NB4 (cell line): ENCODE results near the gene NBEA.
"Not testable (repeated sequence)": the region's sequence is repeated elsewhere in the genome, so short reads cannot be mapped to it uniquely, and the experiment has no call there.

Source experiments
- DNase-seq: peaks from one replicate; pipeline ENCODE4 v3.0.0; 2010; ENCODE audit warnings: low read depth
- H3K4me3 ChIP-seq: one replicate; pipeline ENCODE4 v1.5.1; 2011; ENCODE audit warnings: mild to moderate bottlenecking, low read depth, low read length, moderate library complexity
- MYC ChIP-seq: IDR thresholded peaks from 2 replicates; pipeline ENCODE4 v1.6.1; 2011; ENCODE audit warnings: low read depth, low read length
- POLR2A ChIP-seq: IDR thresholded peaks from 2 replicates; pipeline ENCODE4 v1.6.1; 2011; ENCODE audit warnings: mild to moderate bottlenecking; ENCODE audit not compliant: insufficient read length; ENCODE audit errors: extremely low read depth
- TF ChIP-seq, protein P1 (sequence below): IDR thresholded peaks from one replicate; pipeline ENCODE4 v1.5.1; 2012; ENCODE audit warnings: low read depth, low read length
- TF ChIP-seq, protein P2 (sequence below): IDR thresholded peaks from 2 replicates; pipeline ENCODE4 v1.6.1; 2011; ENCODE audit warnings: low read depth, low read length

Gene NBEA

DNA sequence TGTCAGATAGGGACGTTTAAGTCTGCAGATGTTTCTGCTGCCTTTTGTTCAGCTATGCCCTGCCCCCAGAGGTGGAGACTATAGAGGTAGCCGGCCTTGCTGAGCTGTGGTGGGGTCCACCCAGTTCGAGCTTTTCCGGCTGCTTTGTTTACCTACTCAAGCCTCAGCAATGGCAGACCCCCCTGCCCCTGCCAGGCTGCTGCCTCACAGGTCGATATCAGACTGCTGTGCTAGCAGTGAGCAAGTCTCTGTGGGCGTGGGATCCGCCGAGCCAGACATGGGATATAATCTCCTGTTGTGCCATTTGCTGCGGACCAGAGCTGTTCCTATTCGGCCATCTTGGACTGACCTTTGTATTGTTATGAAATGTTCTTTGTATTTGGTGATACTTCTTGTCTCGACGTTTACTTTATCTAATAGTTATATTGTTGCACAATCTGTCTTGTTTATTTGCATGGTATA lies 46.3 kb downstream of the NBEA start:
- H3K4me3 ChIP-seq = no peak overlapping the region
- no peak for DNase-seq
- TF ChIP-seq, protein P1, sequence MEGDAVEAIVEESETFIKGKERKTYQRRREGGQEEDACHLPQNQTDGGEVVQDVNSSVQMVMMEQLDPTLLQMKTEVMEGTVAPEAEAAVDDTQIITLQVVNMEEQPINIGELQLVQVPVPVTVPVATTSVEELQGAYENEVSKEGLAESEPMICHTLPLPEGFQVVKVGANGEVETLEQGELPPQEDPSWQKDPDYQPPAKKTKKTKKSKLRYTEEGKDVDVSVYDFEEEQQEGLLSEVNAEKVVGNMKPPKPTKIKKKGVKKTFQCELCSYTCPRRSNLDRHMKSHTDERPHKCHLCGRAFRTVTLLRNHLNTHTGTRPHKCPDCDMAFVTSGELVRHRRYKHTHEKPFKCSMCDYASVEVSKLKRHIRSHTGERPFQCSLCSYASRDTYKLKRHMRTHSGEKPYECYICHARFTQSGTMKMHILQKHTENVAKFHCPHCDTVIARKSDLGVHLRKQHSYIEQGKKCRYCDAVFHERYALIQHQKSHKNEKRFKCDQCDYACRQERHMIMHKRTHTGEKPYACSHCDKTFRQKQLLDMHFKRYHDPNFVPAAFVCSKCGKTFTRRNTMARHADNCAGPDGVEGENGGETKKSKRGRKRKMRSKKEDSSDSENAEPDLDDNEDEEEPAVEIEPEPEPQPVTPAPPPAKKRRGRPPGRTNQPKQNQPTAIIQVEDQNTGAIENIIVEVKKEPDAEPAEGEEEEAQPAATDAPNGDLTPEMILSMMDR = no peak
- no peak for TF ChIP-seq MYC
- TF ChIP-seq, protein P2, sequence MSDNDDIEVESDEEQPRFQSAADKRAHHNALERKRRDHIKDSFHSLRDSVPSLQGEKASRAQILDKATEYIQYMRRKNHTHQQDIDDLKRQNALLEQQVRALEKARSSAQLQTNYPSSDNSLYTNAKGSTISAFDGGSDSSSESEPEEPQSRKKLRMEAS = no peak
- no peak for TF ChIP-seq POLR2A

DNA sequence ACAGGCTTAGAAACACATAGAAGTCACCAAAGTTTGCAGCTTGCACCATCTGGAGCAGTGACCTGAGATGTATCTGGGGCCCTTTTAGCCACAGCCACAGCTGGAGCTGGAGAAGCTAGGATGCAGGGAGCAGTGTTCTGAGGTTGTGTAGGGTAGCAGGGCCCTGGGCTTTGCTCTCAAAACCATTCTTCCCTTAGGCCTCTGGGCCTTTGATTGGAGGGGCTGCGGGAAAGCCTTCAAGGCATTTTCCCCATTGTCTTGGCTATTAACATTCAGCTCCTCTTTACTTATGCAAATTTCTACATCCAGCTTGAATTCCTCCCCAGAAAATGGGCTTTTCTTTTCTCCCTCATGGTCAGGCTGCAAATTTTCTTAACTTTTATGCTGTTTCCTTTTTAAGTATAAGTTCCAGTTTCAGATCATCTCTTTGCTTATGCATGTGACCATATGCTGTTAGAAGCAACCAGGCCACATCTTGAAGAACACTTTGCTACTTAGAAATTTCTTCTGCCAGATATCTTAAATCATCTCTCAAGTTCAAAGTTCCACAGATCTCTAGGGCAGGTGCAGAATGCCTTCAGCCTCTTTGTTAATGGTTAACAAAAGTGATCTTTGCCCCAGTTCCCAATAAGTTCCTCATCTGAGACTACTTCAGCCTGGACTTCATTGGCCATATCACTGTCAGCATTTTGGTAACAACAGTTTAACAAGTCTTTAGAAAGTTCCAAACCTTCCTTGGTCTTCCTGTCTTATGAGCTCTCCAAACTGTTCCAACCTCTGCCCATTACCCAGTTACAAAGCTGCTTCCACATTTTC lies 48.5 kb downstream of the NBEA start:
- H3K4me3 ChIP-seq = no peak overlapping the region
- DNase-seq = no peak
- TF ChIP-seq, protein P1 = no peak
- no peak for TF ChIP-seq MYC
- no peak for TF ChIP-seq POLR2A
- TF ChIP-seq, protein P2 = no peak

DNA sequence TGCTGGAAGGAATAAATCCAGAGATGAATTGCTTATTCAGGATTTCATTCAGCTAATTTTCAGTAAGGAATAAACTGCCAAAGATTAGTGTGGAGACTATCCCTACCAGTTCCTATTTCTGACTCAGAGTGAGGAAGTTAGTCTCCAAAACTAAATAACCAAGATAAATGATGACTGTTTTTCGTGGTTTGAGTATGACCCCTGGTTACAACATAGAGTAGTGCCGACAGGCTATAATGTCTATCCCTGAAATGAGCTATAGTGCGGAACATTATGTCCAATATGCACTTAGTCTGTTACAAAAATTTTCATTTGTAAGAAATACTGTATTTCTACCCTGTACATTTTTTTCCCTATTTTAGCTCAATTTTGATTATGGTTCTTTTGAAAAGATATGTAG lies 51.4 kb downstream of the NBEA start:
- DNase-seq = no peak
- H3K4me3 ChIP-seq = no peak overlapping the region
- TF ChIP-seq, protein P2 = no peak
- no peak for TF ChIP-seq POLR2A
- TF ChIP-seq, protein P1 = no peak
- TF ChIP-seq MYC = no peak

DNA sequence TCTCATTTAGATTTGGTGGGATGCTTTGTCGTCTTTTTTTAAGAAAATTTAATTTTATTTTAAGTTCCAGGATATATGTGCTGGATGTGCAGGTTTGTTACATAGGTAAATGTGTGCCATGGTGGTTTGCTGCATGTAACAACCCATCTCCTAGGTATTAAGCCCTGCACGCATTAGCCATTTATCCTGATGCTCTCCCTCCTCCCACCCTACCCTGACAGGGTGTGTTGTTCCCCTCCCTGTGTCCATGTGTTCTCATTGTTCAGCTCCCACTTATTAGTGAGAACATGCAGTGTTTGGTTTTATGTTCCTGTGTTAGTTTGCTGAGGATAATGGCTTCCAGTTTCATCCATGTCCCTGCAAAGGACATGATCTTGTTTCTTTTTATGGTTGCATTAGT lies 61.7 kb downstream of the NBEA start:
- not testable (repeated sequence) for H3K4me3 ChIP-seq, DNase-seq

DNA sequence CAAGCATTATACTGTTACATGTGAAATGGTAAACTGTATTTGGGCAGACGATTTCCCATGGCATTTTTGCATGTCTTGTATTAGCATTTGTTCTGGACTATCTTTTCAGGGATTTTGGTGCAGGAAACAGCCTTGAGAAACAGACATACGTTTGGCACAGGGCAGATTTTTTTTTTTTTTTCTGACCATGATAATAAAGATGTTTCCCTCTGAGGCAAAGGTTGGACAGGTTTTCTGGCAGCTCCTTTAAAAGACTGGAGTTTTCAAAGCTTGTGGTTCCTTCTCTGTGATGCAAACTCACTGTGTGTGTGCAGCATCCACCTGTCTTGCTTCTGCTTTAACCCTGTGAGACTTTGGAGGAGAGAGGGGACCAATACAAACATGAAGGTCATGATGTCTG lies 63.0 kb downstream of the NBEA start:
- TF ChIP-seq, protein P2 = no peak
- TF ChIP-seq, protein P1 = no peak
- TF ChIP-seq POLR2A (no peak), MYC (no peak)

DNA sequence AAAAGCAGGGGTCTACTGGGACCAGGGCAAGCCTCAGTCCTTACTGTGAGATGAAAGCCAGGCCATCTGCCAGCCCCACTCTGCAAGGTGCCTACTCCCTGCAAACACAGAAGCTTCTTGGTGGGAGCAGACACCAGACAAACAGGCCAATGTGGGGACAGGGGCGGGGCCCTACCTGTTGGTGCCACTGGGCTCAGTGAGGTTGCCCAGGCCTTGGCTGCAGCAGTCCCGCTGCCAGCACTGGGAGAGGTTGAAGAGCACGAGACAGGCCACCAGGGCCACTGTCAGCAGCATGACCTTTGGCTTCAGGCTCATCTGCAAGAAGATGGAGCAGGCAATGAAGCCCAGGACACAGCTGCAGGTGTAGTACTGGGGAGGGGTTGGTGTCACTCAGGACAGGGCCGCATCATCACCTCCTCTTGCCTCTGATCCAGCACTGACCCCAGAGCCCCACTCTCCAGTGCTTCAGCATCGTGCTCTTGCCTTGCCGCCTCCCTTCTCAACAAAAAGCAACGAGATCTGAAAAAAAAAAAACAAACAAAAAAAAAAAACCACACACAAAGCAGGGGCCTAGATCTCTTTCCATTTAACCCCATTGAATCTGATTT lies 72.6 kb downstream of the NBEA start:
- TF ChIP-seq, protein P2 = no peak
- TF ChIP-seq, protein P1 = no peak
- no peak for TF ChIP-seq MYC
- TF ChIP-seq POLR2A = no peak
- no peak overlapping the region for H3K4me3 ChIP-seq
- no peak for DNase-seq

More for the DNA sequence above, 63.0 kb downstream of the NBEA start:
- DNase-seq = no peak
- H3K4me3 ChIP-seq = no peak overlapping the region
